Measurements from ENCODE around the gene CADM4.

DNA sequence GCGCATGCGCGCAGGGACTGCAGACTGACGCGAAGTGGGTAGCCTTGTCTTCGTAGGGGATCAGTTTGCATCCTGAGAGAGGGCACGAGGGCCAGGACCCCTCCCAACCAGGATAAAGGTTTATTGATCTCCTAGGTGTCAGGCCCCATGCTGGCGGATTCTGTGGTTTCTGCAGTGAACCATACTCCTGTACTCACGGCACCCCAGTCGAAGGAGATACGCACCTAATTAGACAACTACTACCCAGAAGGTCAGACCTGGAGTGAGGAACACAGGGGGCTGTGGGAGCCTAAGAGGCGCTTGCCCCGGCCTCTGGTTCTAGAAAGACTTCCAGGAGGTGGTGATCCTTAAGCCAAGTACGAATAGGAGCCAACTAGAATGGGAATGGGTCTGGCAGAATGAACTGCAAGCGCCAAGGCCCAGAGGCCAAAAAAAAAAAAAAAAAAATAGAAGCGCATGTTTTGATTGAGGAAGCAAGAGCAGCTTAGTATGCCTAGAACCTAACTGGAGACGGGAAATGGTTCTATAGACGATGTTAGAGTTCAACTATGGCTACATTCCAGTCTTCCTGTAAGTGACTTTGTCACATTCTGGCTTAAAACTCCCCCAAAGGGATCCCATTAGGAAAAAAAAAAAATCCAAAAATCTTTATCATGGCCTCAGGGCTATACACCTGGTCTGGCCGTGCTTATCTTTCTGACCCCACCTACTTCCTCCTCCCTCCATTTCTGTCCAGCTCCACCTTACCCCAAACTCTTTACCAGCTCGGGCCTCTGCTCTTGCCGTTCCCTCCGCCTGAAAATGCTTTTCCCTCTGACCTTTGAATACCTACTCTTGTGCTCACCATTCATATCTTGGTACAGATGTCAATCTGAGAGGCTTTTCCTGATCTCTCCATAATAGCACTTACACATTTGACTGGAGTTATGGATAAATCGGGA lies 19.3 kb downstream of the CADM4 start:
- TF ChIP-seq, protein P1, sequence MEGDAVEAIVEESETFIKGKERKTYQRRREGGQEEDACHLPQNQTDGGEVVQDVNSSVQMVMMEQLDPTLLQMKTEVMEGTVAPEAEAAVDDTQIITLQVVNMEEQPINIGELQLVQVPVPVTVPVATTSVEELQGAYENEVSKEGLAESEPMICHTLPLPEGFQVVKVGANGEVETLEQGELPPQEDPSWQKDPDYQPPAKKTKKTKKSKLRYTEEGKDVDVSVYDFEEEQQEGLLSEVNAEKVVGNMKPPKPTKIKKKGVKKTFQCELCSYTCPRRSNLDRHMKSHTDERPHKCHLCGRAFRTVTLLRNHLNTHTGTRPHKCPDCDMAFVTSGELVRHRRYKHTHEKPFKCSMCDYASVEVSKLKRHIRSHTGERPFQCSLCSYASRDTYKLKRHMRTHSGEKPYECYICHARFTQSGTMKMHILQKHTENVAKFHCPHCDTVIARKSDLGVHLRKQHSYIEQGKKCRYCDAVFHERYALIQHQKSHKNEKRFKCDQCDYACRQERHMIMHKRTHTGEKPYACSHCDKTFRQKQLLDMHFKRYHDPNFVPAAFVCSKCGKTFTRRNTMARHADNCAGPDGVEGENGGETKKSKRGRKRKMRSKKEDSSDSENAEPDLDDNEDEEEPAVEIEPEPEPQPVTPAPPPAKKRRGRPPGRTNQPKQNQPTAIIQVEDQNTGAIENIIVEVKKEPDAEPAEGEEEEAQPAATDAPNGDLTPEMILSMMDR (IDR thresholded peaks at IDR 0.05), result no peak
- no peak for TF ChIP-seq EP300 (IDR thresholded peaks at IDR 0.05)
- no peak for TF ChIP-seq POLR2A (IDR thresholded peaks at IDR 0.05)
- no peak for TF ChIP-seq POLR2AphosphoS5 (IDR thresholded peaks at IDR 0.05)
